Activated CD4-positive, alpha-beta T cell treated with anti-CD3 and anti-CD28 coated beads, Interleukin-2, amount 50 U/mL, for 16 hours (primary cell): ENCODE measurements around the gene RPEL1.
"Not testable (repeated sequence)": the region's sequence is repeated elsewhere in the genome, so short reads cannot be mapped to it uniquely, and the experiment has no call there.

Experiments
- DNase-seq: peaks from one replicate; pipeline ENCODE4 v3.0.0-alpha.2; 2020

RPEL1 gene

DNA sequence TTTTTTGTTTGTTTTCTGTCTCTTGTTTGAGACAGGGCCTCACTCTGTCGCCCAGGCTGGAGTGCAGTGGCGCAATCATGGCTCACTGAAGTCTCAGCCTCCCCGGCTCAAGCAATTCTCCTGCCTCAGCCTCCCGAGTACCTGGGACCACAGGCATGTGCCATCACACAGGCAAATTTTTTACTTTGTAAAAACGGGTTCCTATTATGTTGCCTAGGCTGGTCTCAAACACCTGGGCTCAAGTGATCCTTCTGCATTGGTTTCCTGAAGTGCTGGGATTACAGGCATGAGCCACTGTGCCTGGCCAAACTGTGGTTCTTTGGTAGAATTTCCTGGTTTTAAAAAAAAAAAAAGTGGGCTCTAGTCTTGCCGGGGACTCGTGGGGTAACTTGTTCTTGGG, at the start of gene RPEL1:
Gene RPEL1, plus strand, starts transcription at position 301 of the 400 bp plus-strand sequence. CDS start 110 bp downstream, outside the sequence.
- DNase-seq = not testable (repeated sequence)

DNA sequence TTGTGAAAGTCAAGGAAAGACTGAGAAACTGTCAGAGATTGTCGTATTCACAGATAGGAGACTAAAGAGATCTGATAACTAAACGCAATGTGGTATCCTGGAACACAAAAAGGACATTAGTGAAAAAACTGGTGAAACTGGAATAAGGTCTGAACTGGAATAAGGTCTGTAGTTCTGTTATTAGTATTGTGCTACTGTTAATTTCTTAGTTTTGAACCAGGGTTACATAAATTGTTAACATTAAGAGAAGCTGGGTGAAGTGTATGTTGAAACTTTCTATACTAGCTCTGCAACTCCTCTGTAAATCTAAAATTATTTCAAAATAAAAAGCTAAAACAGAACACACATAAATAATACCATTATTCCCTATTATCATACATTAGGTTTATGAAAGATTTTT, 49.2 kb upstream of the RPEL1 start:
- DNase-seq = no peak

DNA sequence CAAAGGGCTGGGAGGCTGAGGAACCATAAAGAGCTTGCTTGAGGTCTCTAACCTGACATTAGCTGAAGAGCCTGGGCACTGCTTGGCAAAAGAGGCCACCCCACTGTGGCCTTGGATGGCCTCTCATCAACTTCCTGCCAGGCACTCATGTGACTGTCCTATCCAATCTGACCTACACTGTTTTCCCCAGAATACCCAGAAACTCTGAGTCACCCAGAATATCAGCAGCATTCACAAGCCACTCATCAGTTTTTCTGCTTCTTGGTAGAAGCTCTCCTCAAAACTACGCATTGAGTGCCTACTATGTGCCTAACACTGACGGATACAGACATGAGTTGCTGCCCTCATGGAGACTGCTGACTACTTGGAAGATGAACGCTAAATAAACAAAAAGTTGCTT, 48.5 kb upstream of the RPEL1 start:
- DNase-seq = peak; percentile 53

GRCh38 chr10:103197903-103198302, 47.8 kb upstream of the RPEL1 start:
- DNase-seq = no peak

DNA sequence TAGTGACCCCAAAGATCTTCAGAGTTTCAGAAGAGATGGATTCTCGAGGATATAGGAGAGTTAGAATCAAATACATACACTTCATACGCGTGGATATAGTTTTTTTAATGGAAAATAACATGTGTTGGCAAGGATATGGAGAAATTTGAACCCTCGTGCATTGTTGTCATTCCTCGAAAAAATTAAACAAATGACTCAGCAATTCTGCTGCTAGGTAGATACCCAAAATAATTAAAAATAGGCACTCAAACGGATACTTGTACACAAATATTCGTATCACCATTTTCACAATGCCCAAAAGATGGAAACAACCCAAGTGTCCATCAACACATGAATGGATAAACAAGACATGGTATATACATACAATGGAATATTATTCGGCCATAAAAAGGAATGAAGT, 47.0 kb upstream of the RPEL1 start:
- no peak for DNase-seq

GRCh38 chr10:103199488-103199887, 46.2 kb upstream of the RPEL1 start:
- no peak for DNase-seq

- no peak for DNase-seq
These were observed 43.4 kb upstream of the RPEL1 start for GRCh38 chr10:103202319-103202718.

- DNase-seq = no peak
These were observed 42.2 kb upstream of the RPEL1 start for GRCh38 chr10:103203466-103203865.

DNA sequence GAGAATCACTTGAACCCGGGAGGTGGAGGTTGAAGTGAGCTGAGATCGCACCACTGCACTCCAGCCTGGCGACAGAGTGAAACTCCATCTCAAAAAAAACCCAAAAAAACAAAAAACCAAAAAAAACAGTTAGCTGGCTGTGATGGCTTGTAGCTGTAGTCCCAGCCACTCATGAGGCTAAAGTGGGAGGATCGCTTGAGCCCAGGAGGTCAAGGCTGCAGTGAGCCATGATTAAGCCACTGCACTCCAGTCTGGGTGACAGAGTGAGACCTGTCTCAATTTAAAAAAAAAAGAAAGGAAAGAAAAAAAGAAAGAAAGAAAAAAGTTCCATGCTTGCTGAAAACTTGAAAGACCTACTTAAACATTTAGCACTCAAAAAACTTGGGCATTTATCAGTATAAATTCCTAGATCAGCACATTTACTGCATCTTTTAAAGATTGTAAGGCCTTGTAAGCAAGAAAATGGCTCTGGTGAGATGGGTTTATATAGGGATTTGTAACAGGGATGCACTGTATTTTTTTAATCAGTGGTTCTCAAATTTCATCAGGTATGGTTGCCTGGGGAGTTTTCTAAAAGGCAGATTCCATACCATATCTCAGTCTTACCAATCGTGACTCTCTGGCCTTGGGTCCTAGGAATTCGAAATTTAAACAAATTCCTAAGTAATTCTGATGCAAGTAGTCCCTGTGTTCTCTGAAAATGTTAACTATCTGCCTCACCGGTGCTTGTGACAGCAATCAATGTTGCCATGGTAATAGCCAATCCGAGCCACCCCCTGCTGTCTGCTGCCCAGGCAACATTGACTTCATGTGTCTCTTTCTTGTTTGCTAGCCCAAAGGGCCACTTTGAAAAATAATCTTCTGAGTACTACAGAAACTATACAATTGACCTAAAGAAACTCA, 41.1 kb upstream of the RPEL1 start:
- DNase-seq = no peak

DNA sequence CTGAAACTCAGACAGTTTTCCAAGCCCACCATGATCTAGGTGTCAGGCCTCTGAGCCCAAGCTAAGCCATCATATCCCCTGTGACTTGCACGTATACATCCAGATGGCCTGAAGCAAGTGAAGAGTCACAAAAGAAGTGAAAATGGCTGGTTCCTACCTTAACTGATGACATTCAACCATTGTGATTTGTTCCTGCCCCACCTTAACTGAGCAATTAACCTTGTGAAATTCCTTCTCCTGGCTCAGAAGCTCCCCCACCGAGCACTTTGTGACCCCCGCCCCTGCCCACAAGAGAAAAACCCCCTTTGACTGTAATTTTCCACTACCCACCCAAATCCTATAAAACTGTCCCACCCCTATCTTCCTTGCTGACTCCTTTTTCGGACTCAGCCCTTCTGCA, 40.3 kb upstream of the RPEL1 start:
- DNase-seq = not testable (repeated sequence)

DNA sequence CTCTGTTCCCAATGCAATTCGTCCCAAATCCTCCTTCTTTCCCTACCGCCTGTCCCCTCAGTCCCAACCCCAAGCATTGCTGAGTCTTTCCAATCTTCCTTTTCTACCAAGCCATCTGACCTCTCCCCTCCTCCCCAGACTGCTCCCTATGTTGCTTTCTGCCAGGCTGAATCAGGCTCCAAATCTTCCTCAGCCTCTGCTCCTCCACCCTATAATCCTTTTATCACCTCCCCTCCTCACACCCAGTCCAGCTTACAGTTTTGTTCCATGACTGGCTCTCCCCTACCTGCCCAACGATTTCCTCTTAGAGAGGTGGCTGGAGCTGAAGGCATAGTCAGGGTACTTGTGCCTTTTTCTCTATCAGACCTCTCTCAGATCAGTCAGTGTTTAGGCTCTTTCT, 39.0 kb upstream of the RPEL1 start:
- DNase-seq = not testable (repeated sequence)

DNA sequence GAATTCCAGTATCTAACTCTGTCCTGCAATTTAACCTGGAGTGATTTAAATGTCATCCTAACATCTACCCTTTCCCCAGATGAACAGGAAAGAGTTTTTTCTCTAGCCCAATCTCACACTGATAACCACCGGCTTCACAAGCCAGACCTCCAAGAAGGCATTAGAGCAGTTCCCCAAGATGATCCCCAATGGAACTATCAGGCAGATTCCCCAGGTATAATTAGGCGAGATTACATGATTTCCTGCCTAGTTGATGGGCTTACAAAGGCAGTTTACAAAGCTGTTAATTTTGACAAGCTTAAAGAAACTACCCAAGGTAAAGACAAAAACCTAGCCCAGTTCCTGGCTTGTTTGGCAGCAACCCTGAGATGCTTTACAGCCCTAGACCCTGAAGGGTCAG, 38.5 kb upstream of the RPEL1 start:
- no peak for DNase-seq

DNA sequence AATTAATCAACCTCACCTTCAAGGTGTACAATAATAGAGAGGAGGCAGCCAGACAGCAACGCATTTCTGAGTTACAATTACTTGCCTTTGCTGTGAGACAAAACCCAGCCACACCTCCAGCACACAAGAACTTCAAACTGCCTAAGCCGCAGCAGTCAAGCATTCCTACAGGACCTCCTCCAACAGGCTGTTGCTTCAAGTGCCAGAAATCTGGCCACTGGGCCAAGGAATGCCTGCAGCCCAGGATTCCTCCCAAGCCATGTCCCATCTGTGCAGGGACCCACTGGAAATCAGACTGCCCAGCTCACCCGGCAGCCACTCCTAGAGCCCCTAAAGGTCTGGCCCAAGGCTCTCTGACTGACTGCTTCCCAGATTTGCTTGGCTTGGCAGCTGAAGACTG, 38.0 kb upstream of the RPEL1 start:
- DNase-seq = not testable (repeated sequence)

- not testable (repeated sequence) for DNase-seq
These were observed 35.4 kb upstream of the RPEL1 start for GRCh38 chr10:103210262-103210661.

DNA sequence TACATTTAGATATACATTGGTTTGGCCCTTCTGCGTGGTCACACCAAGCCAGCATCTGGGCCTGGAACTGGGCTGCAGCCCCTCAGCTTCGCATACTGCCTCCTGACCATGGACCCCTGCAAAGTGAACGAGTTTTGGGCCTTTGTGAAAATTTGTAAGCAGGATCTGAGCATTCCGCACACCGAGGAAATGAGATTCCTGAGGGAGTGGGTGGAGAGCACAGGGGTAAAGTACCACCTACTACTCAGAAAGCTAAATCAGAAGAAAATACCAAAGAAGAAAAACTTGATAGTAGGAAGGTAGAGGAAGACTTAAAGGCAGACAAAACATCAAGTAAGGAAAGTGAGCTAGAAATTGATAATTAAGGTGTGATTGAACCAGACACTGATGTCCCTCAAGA, 30.1 kb upstream of the RPEL1 start:
- no peak for DNase-seq

DNA sequence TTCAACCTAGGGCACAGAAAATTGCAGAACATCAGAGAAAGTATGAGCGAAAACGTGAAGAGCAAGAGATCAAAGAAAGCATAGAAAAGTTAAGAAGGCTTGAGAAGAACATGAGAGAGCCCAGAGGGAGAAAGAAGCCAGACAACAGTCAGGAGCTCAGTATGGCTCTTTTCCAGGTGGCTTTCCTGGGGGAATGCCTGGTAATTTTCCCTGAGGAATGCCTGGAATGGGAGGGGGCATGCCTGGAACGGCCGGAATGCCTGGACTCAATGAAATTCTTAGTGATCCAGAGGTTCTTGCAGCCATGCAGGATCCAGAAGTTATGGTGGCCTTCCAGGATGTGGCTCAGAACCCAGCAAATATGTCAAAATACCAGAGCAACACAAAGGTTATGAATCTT, 29.3 kb upstream of the RPEL1 start:
- not testable (repeated sequence) for DNase-seq

GRCh38 chr10:103224133-103224532, 21.6 kb upstream of the RPEL1 start:
- DNase-seq = no peak

DNA sequence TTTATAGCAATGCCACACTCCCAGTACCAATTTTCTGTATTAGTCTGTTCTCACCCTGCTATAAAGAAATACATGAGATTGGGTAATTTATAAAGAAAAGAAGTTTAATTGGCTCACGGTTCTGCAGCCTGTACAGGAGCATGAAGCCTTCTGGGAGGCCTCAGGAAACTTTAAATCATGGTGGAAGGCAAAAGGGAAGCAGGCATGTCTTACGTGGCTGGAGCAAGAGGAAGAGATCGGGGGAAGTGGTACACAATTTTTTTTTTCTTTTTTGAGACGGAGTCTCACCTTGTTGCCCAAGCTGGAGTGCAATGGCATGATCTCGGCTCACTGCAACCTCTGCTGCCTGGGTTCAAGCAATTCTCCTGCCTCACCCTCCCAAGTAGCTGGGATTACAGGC, 21.0 kb upstream of the RPEL1 start:
- DNase-seq = not testable (repeated sequence)

GRCh38 chr10:103225939-103226338, 19.7 kb upstream of the RPEL1 start:
- DNase-seq = no peak

DNA sequence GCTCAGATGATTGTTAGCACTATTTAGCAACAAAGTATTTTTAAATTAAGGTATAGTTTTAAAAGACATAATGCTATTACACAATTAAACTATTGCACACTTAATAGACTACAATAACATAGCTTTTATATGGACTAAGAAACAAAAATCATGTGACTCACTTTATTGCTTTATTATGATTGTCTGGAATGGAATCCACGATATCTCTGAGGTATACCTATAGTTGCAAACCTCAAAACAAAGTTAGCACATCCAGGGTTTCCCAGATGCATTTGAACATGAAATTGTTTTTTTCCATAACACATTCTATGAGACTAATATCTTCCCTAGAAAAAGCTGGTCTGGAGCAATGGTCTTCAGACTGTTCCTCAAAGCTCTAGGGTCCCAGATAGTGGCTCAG, 18.3 kb upstream of the RPEL1 start:
- DNase-seq = no peak

- DNase-seq = no peak
These were observed 14.6 kb upstream of the RPEL1 start for GRCh38 chr10:103231047-103231551.

GRCh38 chr10:103232131-103232673, 13.5 kb upstream of the RPEL1 start:
- no peak for DNase-seq

DNA sequence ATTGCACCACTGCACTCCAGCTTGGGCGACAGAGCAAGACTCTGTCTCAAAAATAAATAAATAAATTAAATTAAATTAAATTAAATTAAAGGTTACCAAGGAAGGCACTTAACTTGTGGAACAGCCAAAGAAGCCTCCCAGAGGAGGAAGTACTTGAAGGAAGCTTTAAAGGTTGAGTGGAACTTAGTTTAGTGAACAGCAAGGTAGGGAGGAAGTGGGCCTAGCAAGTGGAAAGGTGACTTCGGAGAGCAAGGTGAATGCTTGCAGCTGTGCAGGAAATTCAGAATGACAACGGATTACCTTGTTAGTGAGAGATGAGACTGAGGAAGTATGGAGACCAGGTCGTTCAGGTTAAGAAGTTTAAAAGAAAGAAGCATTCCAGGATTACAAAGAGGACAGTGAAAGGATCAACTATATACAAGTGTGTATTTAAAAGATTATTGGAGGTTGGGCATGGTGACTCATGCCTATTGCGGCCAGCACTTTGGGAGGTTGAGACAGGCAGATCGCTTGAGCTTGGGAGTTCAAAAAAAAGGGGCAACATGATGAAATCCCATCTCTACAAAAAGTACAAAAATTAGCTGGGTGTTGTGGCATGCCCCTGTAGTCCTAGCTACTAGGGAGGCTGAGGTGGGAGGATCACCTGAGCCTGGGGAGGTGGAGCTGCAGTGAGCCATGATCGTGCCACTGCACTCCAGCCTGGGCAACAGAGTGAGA, 12.8 kb upstream of the RPEL1 start:
- DNase-seq = no peak

DNA sequence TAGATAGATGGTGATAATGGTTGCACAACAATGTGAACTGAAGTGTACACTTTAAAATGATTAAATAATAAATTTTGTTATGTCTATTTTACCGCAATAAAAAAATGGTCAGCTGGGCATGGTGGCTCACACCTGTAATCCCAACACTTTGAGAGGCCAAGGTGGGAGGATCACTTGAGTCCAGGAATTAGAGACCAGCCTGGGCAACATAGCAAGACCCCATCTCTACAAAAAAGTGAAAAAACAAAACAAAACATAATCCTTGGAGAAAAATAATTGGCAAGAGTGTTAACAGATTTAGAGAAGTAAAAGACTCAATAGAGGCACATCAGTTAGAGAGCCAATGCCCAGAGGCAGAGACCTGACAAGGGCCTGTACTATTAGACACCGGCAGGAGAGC, 9.9 kb upstream of the RPEL1 start:
- no peak for DNase-seq
